SK-N-SH treated with all-trans-retinoic acid at 6 μM for 48 hours (cell line): ENCODE data around the gene COL11A1.
"Not testable (repeated sequence)": the region's sequence is repeated elsewhere in the genome, so short reads cannot be mapped to it uniquely, and the experiment has no call there.

Source experiments
- ATAC-seq: fragments of 200-7000 bp; cut with Tn5 transposase; 3 replicates; pipeline ENCODE4 v1.9.1; 2020; ENCODE audit warnings: mild to moderate bottlenecking, moderate library complexity
- ARNTL ChIP-seq: fragments of 450-650 bp; formaldehyde crosslinking; IDR thresholded peaks from 2 replicates; pipeline ENCODE4 v1.5.0; 2020; ENCODE audit warnings: low read depth, mild to moderate bottlenecking, moderate library complexity, borderline replicate concordance
- BACH2 ChIP-seq: fragments of 250-450 bp; sonication (Bioruptor Pico); IDR thresholded peaks from 2 replicates; pipeline ENCODE4 v1.9.0; 2021; ENCODE audit warnings: mild to moderate bottlenecking, borderline replicate concordance
- CREB5 ChIP-seq: fragments of 250-450 bp; sonication (Bioruptor Pico); IDR thresholded peaks from 2 replicates; pipeline ENCODE4 v1.5.1; 2020; ENCODE audit warnings: low read depth, mild to moderate bottlenecking, moderate library complexity
- CSDC2 ChIP-seq: fragments of 250-450 bp; sonication (Bioruptor Pico); IDR thresholded peaks from 2 replicates; pipeline ENCODE4 v1.5.0; 2020; ENCODE audit warnings: mild to moderate bottlenecking, moderate library complexity
- CSRNP3 ChIP-seq: fragments of 250-450 bp; sonication (Bioruptor Pico); IDR thresholded peaks from 2 replicates; pipeline ENCODE4 v1.5.1; 2021; ENCODE audit warnings: mild to moderate bottlenecking, moderate library complexity
- ESRRG ChIP-seq: fragments of 250-450 bp; sonication (Bioruptor Pico); IDR thresholded peaks from 2 replicates; pipeline ENCODE4 v1.6.1; 2021; ENCODE audit warnings: mild to moderate bottlenecking
- GLIS3 ChIP-seq: fragments of 250-450 bp; sonication (Bioruptor Pico); IDR thresholded peaks from 2 replicates; pipeline ENCODE4 v1.5.0; 2020; ENCODE audit warnings: mild to moderate bottlenecking, moderate library complexity
- ISL1 ChIP-seq: fragments of 250-450 bp; sonication (Bioruptor Pico); IDR thresholded peaks from 2 replicates; pipeline ENCODE4 v2.1.2; 2022; ENCODE audit warnings: mild to moderate bottlenecking, moderate library complexity
- OSR1 ChIP-seq: fragments of 250-450 bp; sonication (Bioruptor Pico); IDR thresholded peaks from 2 replicates; pipeline ENCODE4 v1.8.0; 2022; ENCODE audit warnings: moderate library complexity, mild to moderate bottlenecking, inconsistent platforms
- PATZ1 ChIP-seq: fragments of 250-450 bp; sonication (Bioruptor Pico); IDR thresholded peaks from 2 replicates; pipeline ENCODE4 v1.8.0; 2020; ENCODE audit warnings: mild to moderate bottlenecking, moderate library complexity, borderline replicate concordance
- POU6F1 ChIP-seq: fragments of 250-450 bp; sonication (Bioruptor Pico); IDR thresholded peaks from 2 replicates; pipeline ENCODE4 v1.8.0; 2021; ENCODE audit warnings: low read depth, mild to moderate bottlenecking, moderate library complexity, borderline replicate concordance
- PPARA ChIP-seq: fragments of 250-450 bp; sonication (Bioruptor Pico); IDR thresholded peaks from 2 replicates; pipeline ENCODE4 v1.5.0; 2020; ENCODE audit warnings: mild to moderate bottlenecking, borderline replicate concordance
- RARB ChIP-seq: fragments of 250-450 bp; sonication (Bioruptor Pico); IDR thresholded peaks from 2 replicates; pipeline ENCODE4 v1.8.0; 2021; ENCODE audit warnings: mild to moderate bottlenecking, moderate library complexity
- SNAI2 ChIP-seq: fragments of 250-450 bp; sonication (Bioruptor Pico); IDR thresholded peaks from 2 replicates; pipeline ENCODE4 v1.5.0; 2020; ENCODE audit warnings: mild to moderate bottlenecking, moderate library complexity
- TOX ChIP-seq: fragments of 250-450 bp; sonication (Bioruptor Pico); IDR thresholded peaks from 2 replicates; pipeline ENCODE4 v1.8.0; 2021; ENCODE audit warnings: mild to moderate bottlenecking, moderate library complexity, borderline replicate concordance
- TSHZ2 ChIP-seq: fragments of 250-450 bp; sonication (Bioruptor Pico); IDR thresholded peaks from 2 replicates; pipeline ENCODE4 v1.5.0; 2020; ENCODE audit warnings: mild to moderate bottlenecking, moderate library complexity
- ZC3H10 ChIP-seq: fragments of 250-450 bp; sonication (Bioruptor Pico); IDR thresholded peaks from 2 replicates; pipeline ENCODE4 v1.5.1; 2021; ENCODE audit warnings: mild to moderate bottlenecking, moderate library complexity
- ZFP3 ChIP-seq: fragments of 250-450 bp; sonication (Bioruptor Pico); IDR thresholded peaks from 2 replicates; pipeline ENCODE4 v1.5.0; 2020; ENCODE audit warnings: mild to moderate bottlenecking, moderate library complexity
- ZFP30 ChIP-seq: fragments of 450-650 bp; formaldehyde crosslinking; IDR thresholded peaks from 2 replicates; pipeline ENCODE4 v1.5.0; 2022; ENCODE audit warnings: mild to moderate bottlenecking, moderate library complexity
- ZNF565 ChIP-seq: fragments of 450-650 bp; formaldehyde crosslinking; conservative IDR thresholded peaks from 2 replicates; pipeline ENCODE4 v1.5.0; 2020; ENCODE audit warnings: low read depth, mild to moderate bottlenecking, moderate library complexity
- ZNF70 ChIP-seq: fragments of 450-650 bp; formaldehyde crosslinking; IDR thresholded peaks from 2 replicates; pipeline ENCODE4 v1.5.0; 2020; ENCODE audit warnings: mild to moderate bottlenecking, moderate library complexity
- ZNF8 ChIP-seq: fragments of 450-650 bp; formaldehyde crosslinking; IDR thresholded peaks from 2 replicates; pipeline ENCODE4 v1.5.0; 2020; ENCODE audit warnings: mild to moderate bottlenecking, moderate library complexity

The COL11A1 gene

GRCh38 chr1:103142461-103142860 is 34.1 kb upstream of the COL11A1 start (continued):
- no peak for TF ChIP-seq ZNF565
- no peak for TF ChIP-seq ZNF8 (CRISPR knock-in tag)

- TF ChIP-seq ISL1 (CRISPR knock-in tag) (no peak), ZNF70 (CRISPR knock-in tag) (no peak), CREB5 (CRISPR knock-in tag) (no peak), OSR1 (CRISPR knock-in tag) (no peak), TOX (CRISPR knock-in tag) (no peak), ZFP3 (no peak), RARB (CRISPR knock-in tag) (no peak), SNAI2 (CRISPR knock-in tag) (no peak), ESRRG (no peak), POU6F1 (CRISPR knock-in tag) (no peak), GLIS3 (no peak), PPARA (CRISPR knock-in tag) (no peak), TSHZ2 (CRISPR knock-in tag) (no peak), PATZ1 (no peak), CSDC2 (no peak), ZNF565 (no peak), ZC3H10 (CRISPR knock-in tag) (no peak), ZFP30 (CRISPR knock-in tag) (no peak), CSRNP3 (CRISPR knock-in tag) (no peak)
- ATAC-seq, result no peak
These were observed 21.5 kb upstream of the COL11A1 start for GRCh38 chr1:103129796-103130195.

- ATAC-seq, result peak; percentile 54; the same call in 2 of the 3 replicates
- TF ChIP-seq PPARA (CRISPR knock-in tag), result no peak
- TF ChIP-seq ARNTL, result no peak
- no peak for TF ChIP-seq BACH2
- TF ChIP-seq SNAI2 (CRISPR knock-in tag), result no peak
- TF ChIP-seq TSHZ2 (CRISPR knock-in tag), result no peak
- TF ChIP-seq ZNF565, result no peak
These were observed 20.9 kb upstream of the COL11A1 start for GRCh38 chr1:103129255-103129654.

GRCh38 chr1:103128256-103128655 is 19.9 kb upstream of the COL11A1 start:
- not testable (repeated sequence) for ATAC-seq
